ENCODE measurements around the gene CBARP. TPM values are rescaled to one million over a fixed set of nuclear protein-coding genes. Genes with fewer than 3 reads are reported as not detected.

The CBARP gene
- total and polyA plus RNA-seq, 2 of the 13 experiments (the other 11 are each of a cell fraction or from before 2014, with no cell fraction given): 1.2 to 1.4 TPM

GRCh38 chr19:1259206-1259875 is 21.5 kb upstream of the CBARP start (continued):
- TF ChIP-seq ZNF280D (CRISPR knock-in tag; IDR thresholded peaks at IDR 0.05) (peak; percentile 81; the same call in 1 of the 2 replicates), ZNF264 (CRISPR knock-in tag; IDR thresholded peaks at IDR 0.05) (no peak; the same call in 1 of the 2 replicates), ZKSCAN8 (CRISPR knock-in tag; IDR thresholded peaks at IDR 0.05; ENCODE audit: borderline replicate concordance) (0 out of 2 replicates have a peak, but pooled peaks have one; percentile 38), RCOR2 (CRISPR knock-in tag; IDR thresholded peaks at IDR 0.05) (peak; percentile 47; the same call in 1 of the 2 replicates), KDM5B (CRISPR knock-in tag; IDR thresholded peaks at IDR 0.05; ENCODE audit: borderline replicate concordance) (peak; percentile 54; the same call in 1 of the 2 replicates), ZNF674 (CRISPR knock-in tag; IDR thresholded peaks at IDR 0.05; ENCODE audit: low read depth) (no peak), NR2C2 (CRISPR knock-in tag; IDR thresholded peaks at IDR 0.05; ENCODE audit: borderline replicate concordance) (peak; percentile 79), ZNF496 (CRISPR knock-in tag; IDR thresholded peaks at IDR 0.05; ENCODE audit: insufficient replicate concordance) (no peak), NFKB2 (CRISPR knock-in tag; IDR thresholded peaks at IDR 0.05; ENCODE audit: borderline replicate concordance) (peak; percentile 70; the same call in 1 of the 2 replicates), KAT8 (CRISPR knock-in tag; IDR thresholded peaks at IDR 0.05) (peak; percentile 83)
- TF ChIP-seq, protein P1, sequence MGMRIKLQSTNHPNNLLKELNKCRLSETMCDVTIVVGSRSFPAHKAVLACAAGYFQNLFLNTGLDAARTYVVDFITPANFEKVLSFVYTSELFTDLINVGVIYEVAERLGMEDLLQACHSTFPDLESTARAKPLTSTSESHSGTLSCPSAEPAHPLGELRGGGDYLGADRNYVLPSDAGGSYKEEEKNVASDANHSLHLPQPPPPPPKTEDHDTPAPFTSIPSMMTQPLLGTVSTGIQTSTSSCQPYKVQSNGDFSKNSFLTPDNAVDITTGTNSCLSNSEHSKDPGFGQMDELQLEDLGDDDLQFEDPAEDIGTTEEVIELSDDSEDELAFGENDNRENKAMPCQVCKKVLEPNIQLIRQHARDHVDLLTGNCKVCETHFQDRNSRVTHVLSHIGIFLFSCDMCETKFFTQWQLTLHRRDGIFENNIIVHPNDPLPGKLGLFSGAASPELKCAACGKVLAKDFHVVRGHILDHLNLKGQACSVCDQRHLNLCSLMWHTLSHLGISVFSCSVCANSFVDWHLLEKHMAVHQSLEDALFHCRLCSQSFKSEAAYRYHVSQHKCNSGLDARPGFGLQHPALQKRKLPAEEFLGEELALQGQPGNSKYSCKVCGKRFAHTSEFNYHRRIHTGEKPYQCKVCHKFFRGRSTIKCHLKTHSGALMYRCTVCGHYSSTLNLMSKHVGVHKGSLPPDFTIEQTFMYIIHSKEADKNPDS (CRISPR knock-in tag; IDR thresholded peaks at IDR 0.05): no peak
- TF ChIP-seq, protein P2, sequence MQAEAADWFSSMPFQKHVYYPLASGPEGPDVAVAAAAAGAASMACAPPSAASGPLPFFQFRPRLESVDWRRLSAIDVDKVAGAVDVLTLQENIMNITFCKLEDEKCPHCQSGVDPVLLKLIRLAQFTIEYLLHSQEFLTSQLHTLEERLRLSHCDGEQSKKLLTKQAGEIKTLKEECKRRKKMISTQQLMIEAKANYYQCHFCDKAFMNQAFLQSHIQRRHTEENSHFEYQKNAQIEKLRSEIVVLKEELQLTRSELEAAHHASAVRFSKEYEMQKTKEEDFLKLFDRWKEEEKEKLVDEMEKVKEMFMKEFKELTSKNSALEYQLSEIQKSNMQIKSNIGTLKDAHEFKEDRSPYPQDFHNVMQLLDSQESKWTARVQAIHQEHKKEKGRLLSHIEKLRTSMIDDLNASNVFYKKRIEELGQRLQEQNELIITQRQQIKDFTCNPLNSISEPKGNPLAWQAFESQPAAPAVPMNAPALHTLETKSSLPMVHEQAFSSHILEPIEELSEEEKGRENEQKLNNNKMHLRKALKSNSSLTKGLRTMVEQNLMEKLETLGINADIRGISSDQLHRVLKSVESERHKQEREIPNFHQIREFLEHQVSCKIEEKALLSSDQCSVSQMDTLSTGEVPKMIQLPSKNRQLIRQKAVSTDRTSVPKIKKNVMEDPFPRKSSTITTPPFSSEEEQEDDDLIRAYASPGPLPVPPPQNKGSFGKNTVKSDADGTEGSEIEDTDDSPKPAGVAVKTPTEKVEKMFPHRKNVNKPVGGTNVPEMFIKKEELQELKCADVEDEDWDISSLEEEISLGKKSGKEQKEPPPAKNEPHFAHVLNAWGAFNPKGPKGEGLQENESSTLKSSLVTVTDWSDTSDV (CRISPR knock-in tag; IDR thresholded peaks at IDR 0.05): peak; percentile 45
- TF ChIP-seq, protein P3, sequence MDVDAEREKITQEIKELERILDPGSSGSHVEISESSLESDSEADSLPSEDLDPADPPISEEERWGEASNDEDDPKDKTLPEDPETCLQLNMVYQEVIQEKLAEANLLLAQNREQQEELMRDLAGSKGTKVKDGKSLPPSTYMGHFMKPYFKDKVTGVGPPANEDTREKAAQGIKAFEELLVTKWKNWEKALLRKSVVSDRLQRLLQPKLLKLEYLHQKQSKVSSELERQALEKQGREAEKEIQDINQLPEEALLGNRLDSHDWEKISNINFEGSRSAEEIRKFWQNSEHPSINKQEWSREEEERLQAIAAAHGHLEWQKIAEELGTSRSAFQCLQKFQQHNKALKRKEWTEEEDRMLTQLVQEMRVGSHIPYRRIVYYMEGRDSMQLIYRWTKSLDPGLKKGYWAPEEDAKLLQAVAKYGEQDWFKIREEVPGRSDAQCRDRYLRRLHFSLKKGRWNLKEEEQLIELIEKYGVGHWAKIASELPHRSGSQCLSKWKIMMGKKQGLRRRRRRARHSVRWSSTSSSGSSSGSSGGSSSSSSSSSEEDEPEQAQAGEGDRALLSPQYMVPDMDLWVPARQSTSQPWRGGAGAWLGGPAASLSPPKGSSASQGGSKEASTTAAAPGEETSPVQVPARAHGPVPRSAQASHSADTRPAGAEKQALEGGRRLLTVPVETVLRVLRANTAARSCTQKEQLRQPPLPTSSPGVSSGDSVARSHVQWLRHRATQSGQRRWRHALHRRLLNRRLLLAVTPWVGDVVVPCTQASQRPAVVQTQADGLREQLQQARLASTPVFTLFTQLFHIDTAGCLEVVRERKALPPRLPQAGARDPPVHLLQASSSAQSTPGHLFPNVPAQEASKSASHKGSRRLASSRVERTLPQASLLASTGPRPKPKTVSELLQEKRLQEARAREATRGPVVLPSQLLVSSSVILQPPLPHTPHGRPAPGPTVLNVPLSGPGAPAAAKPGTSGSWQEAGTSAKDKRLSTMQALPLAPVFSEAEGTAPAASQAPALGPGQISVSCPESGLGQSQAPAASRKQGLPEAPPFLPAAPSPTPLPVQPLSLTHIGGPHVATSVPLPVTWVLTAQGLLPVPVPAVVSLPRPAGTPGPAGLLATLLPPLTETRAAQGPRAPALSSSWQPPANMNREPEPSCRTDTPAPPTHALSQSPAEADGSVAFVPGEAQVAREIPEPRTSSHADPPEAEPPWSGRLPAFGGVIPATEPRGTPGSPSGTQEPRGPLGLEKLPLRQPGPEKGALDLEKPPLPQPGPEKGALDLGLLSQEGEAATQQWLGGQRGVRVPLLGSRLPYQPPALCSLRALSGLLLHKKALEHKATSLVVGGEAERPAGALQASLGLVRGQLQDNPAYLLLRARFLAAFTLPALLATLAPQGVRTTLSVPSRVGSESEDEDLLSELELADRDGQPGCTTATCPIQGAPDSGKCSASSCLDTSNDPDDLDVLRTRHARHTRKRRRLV (CRISPR knock-in tag; IDR thresholded peaks at IDR 0.05): no peak
- TF ChIP-seq, protein P4, sequence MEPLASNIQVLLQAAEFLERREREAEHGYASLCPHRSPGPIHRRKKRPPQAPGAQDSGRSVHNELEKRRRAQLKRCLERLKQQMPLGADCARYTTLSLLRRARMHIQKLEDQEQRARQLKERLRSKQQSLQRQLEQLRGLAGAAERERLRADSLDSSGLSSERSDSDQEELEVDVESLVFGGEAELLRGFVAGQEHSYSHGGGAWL (CRISPR knock-in tag; IDR thresholded peaks at IDR 0.05): peak; percentile 83; the same call in 1 of the 2 replicates
